IPS-20b (cell line): Measurements from ENCODE around the gene JPH4.
A peak's percentile ranks its signal among the peaks of the same experiment; 100 is the strongest.

Experiments
- H3K27ac ChIP-seq: one replicate; pipeline ENCODE4 v1.5.1; 2013; ENCODE audit warnings: low read length
- H3K27me3 ChIP-seq: 2 replicates; pipeline ENCODE4 v1.6.1; 2013; ENCODE audit warnings: mild to moderate bottlenecking, low read length, inconsistent platforms; ENCODE audit not compliant: insufficient read depth
- H3K36me3 ChIP-seq: 2 replicates; pipeline ENCODE4 v1.6.1; 2013; ENCODE audit warnings: low read depth, mild to moderate bottlenecking, inconsistent platforms, low read length, moderate library complexity; ENCODE audit not compliant: insufficient read depth
- H3K4me1 ChIP-seq: 2 replicates; pipeline ENCODE4 v1.6.1; 2013; ENCODE audit warnings: mild to moderate bottlenecking, control low read depth, inconsistent platforms, low read length, moderate library complexity; ENCODE audit not compliant: insufficient read depth
- H3K4me3 ChIP-seq: 2 replicates; pipeline ENCODE4 v1.5.1; 2013; ENCODE audit warnings: mild to moderate bottlenecking, low read length, inconsistent platforms
- H3K9ac ChIP-seq: 2 replicates; pipeline ENCODE4 v1.6.1; 2013; ENCODE audit warnings: low read depth, mild to moderate bottlenecking, inconsistent platforms, low read length, moderate library complexity
- H3K9me3 ChIP-seq: 2 replicates; pipeline ENCODE4 v1.6.1; 2013; ENCODE audit warnings: mild to moderate bottlenecking, low read depth, low read length, inconsistent platforms; ENCODE audit not compliant: insufficient read depth

Gene JPH4

DNA sequence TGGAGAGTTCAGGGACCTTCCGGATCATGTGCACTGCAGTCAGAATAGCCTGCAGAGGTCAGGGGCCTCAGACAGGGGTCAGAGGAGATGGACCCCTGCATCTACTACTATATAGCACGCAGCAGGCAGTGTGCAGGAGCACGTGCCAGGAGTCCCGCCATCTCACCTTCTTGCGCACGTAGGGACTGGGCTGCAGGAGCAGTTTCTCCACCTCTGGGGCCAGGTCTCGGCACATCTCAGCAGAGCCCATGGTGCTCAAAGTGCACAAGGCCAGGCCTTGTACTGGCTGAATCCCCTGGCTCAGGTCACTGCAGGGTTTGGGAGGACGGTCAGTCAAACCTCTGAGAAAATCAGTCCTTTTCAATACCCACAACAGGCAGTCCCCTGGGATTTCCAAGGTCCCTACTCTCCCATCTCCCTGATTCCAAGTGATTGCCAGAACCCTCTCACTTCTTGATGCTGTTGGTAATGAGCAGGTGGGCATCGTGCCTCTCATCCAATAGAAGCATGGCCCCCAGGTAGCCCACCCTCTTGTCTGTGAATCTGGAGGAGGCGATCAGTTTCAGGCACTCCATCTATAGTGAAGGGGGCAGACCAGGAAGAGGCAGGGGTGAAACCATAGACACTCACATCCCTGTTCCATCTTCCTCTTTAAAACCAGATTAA lies 12.3 kb downstream of the JPH4 start:
- Histone ChIP-seq H3K27me3 (no peaks in the 10 kb centered on the region), H3K27ac (no peak overlapping the region), H3K9me3 (no peaks in the 10 kb centered on the region), H3K4me3 (peak overlapping the region; percentile 78), H3K36me3 (peaks cover 35% of the 10 kb centered on the region), H3K4me1 (peaks cover 17% of the 10 kb centered on the region; the same call in 1 of the 2 replicates), H3K9ac (peak overlapping the region; percentile 87; the same call in 1 of the 2 replicates)

DNA sequence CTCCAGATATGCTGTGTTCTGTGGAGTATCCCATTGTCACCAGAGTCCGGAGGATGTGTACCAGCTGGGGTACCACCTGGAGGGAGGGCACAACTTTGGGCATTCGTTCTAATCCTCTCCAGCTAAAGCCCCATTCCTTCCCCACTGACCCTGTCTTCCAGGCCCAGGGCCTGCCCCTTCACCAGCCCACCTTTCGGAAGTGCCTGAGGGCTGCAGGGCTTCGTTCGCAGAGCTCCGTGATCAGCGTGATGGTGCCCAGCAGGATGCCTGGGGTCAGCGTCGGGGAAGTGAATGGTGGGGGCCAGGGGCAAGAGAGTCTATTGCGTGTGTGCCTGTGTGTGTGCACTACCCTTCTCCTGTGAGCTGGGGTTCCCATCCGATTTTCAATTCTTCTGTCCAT lies 13.0 kb downstream of the JPH4 start:
- Histone ChIP-seq H3K27ac (no peak overlapping the region), H3K4me3 (no peak overlapping the region), H3K9ac (no peak overlapping the region), H3K9me3 (no peaks in the 10 kb centered on the region), H3K27me3 (no peaks in the 10 kb centered on the region), H3K36me3 (peaks cover 41% of the 10 kb centered on the region), H3K4me1 (peaks cover 17% of the 10 kb centered on the region; the same call in 1 of the 2 replicates)

DNA sequence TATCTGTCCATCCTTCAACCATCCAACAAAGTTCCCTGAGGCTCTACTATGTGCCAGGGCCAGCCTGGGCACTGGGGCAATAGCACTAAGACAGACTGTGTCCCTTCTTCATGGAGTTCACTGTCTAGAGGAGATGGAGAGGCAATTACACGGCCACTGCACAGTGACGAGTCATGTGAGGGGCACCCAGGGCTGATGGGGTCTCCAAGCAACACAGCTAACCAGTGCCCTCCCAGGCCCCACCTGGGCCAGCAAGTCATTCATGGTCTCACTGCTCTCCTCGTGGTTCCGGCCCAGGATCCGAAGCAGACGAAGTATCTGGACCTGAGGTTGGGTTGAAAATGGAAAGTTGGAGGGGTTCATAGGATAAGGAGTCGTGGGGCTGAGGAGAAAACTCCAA lies 13.7 kb downstream of the JPH4 start:
- no peak overlapping the region for H3K9ac ChIP-seq
- H3K9me3 ChIP-seq = no peaks in the 10 kb centered on the region
- no peak overlapping the region for H3K27ac ChIP-seq
- H3K36me3 ChIP-seq = peaks cover 47% of the 10 kb centered on the region
- H3K4me3 ChIP-seq = no peak overlapping the region
- peaks cover 17% of the 10 kb centered on the region; the same call in 1 of the 2 replicates for H3K4me1 ChIP-seq
- H3K27me3 ChIP-seq = no peaks in the 10 kb centered on the region

DNA sequence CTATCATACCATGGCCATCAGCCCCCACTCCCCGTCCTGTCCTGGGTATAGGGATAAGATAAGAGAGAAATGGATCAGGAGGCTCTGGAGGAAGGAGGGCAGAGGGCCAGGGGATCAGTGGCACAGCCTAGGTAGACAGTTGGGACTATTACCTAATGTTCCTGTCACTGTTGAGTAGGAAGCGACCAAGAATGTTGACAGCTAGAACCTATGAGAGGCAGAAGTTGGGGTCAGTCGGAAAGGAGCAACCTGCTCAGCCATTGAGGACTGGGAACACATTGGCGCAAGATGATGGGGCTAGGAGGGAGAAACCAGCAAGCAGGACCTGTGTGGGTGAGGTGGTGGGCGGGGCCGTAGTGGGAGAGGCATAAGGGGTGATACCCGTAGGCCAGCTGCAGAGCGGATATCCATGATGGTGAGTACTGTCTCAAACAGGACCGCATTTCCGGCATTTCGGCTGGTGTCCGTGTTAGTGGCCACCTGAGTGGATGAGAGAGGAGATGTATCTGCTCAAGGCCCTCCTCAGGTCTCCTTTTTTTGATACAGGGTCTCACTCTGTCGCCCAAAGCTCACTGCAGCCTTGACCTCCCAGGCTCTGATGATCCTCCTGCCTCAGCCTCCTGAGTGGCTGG lies 14.3 kb downstream of the JPH4 start:
- H3K9ac ChIP-seq = no peak overlapping the region
- peaks cover 51% of the 10 kb centered on the region for H3K36me3 ChIP-seq
- H3K4me1 ChIP-seq = peaks cover 14% of the 10 kb centered on the region; the same call in 1 of the 2 replicates

DNA sequence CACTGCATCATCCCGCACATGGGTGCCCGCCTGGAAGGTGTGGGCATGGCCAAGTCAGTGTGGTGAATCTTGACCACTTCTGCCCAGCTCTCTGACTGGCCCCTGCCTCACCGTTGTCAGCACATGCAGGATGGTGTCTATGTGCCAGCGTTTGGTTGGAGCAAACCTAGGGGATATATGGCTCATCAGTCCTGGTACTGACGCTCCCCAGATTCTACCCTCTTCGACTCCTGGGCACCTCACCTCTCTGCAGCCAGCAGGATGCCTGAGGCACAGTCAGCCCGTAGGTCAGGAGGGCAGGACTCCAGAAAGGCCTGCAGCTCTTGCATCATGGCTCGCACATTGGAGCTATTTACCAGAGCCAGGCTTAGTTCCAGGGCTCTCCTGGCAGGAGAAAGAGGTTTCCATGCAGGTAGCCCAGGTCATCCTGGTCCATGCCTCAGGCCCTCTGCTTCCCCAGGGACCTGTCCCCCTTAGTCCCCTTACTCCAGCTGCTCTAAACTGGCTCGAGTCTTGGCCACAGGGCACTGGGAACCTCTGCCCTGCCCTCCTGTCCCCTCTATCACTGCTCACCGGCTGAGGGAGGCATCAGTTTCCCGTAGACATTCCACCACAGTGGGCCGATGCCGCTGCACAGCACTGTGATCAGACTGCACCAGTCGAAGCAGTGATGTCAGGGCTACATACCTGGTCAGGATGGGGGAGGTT lies 15.0 kb downstream of the JPH4 start:
- no peaks in the 10 kb centered on the region for H3K27me3 ChIP-seq
- peaks cover 14% of the 10 kb centered on the region; the same call in 1 of the 2 replicates for H3K4me1 ChIP-seq
- H3K4me3 ChIP-seq = no peak overlapping the region
- no peaks in the 10 kb centered on the region for H3K9me3 ChIP-seq
- no peak overlapping the region for H3K27ac ChIP-seq
- H3K36me3 ChIP-seq = peaks cover 58% of the 10 kb centered on the region
- no peak overlapping the region for H3K9ac ChIP-seq

More for the DNA sequence above, 14.3 kb downstream of the JPH4 start:
- Histone ChIP-seq H3K9me3 (no peaks in the 10 kb centered on the region), H3K4me3 (no peak overlapping the region), H3K27me3 (no peaks in the 10 kb centered on the region), H3K27ac (no peak overlapping the region)

DNA sequence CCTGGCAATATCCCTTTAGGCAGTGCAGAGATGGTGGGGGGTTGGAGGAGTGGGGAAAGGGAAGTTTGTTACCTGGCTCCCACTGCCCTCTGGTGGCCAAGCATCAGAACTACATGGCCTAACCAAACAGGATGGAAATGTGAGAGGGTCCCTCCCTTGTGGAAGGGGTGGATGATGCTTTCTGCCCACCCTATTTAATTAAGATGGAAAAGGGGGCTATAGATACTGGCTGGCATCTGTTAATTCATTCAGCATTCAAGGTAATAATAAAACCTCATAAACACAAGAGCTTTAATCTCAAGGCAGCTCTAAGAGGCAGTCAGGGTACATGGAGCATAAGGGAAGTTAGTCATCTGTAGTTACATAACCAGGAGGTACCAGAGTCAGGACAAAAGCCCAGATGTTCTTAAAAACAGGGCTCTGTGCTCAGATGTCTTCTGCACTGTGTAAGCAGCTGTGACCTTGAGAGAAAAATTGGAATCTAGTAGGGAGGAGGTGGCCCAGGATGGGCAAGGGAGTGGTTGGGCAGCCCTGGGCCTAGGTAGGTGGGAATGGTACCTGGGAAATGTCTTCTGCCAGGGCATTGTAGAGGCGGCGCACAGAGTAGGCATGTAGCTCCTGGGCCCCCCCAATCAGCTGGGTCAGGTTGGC lies 15.6 kb downstream of the JPH4 start:
- Histone ChIP-seq H3K27ac (no peak overlapping the region), H3K9ac (no peak overlapping the region), H3K4me1 (peaks cover 8% of the 10 kb centered on the region; the same call in 1 of the 2 replicates), H3K36me3 (peaks cover 65% of the 10 kb centered on the region), H3K9me3 (no peaks in the 10 kb centered on the region), H3K27me3 (no peaks in the 10 kb centered on the region), H3K4me3 (no peak overlapping the region)

DNA sequence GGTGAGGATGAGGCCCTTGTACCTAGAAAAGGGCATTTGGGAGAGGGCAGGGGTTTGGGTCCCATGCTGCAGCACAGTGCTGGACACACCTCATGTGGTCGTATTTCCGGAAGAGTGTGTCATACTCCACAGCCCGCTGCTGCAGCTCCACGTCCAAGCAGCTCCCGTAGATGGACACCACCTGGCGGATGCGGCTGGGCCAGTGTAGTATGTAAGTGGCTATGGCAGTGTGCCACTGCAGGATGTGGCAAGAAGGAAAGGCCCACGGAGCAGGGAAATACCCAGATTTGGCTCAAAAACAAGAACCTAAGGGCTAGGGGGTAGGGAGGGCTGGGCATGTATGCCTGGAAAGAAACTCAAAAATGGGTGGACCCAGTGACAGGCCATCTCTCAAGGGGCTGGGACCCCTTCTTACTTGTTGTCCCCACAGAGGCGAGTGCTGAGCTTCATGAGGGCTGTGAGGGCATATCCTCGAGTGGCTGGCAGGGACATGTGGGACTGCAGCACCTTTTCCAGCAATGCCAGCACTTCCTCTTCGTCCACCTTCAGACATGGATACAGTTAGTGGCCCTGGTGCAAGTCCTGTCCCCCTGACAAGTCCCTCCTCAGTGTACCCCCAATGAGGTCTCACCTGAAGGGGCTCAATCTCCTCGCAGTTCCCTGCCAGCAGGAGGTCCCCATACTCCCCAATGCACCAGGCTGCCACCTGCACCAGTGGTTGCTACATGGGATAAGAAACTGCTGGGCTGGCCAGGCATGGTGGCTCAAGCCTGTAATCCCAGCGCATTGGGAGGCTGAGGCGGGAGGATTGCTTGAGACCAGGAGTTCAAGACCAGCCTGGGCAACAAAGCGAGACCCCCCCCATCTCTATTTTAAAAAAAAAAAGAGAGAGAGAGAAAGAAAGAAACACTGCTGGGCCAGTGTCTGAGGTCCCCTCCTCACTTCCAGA lies 16.4 kb downstream of the JPH4 start:
- no peak overlapping the region for H3K4me3 ChIP-seq
- no peaks in the 10 kb centered on the region for H3K27me3 ChIP-seq
- no peak overlapping the region for H3K9ac ChIP-seq
- no peaks in the 10 kb centered on the region for H3K9me3 ChIP-seq
- H3K27ac ChIP-seq = no peak overlapping the region
- peaks cover 70% of the 10 kb centered on the region for H3K36me3 ChIP-seq
- H3K4me1 ChIP-seq = peaks cover 14% of the 10 kb centered on the region; the same call in 1 of the 2 replicates

DNA sequence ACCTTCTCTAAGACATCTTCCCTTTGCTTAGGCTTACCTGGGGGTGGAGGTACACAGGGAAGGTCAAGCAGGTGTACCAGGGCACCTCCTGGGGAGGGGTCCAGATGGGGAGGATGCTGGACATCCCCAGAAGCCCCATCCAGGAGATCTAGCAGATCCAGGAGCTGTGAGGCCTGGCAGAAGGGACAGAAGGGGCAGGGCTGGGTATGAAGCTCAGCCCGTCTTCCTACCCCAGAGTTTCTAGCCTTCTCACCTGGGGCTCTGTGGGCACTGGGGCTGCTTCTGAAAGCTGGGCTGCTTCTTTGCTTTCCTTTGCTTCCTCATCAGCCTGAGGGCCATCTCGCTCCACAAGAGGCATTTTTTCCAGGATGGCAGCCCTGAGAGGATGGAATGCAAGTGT lies 17.3 kb downstream of the JPH4 start:
- Histone ChIP-seq H3K9me3 (no peaks in the 10 kb centered on the region), H3K27ac (no peak overlapping the region), H3K9ac (no peak overlapping the region), H3K36me3 (peaks cover 70% of the 10 kb centered on the region), H3K4me3 (no peak overlapping the region), H3K4me1 (peaks cover 20% of the 10 kb centered on the region; the same call in 1 of the 2 replicates), H3K27me3 (no peaks in the 10 kb centered on the region)

DNA sequence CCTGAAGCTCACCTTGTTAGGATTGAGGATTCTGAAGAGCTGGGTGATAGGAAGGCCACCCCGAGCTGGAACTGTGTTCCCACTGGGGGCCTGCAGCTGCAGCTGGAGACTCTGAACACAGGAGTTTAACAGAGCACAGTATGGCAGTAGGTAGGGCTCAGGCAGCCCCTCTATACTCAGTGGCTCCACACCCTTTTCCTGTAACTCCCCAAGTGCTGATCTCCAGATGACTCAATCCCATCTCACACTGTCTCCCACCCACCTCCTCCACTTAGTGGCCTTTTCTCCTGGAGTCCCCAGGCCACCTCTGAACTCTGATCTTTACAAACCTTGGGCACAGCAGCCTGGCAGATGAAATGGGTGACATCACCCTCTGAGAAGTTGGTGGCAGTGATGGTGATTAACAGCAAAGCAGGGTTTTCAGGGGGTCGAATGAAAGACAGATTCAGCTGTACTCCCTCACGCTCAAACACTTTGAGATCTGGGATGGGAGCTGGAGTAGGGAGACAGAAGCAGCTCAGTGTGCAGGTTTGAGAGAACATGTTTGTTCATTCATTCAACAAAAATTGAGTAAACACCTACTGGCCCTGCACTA lies 18.6 kb downstream of the JPH4 start:
- H3K27ac ChIP-seq = no peak overlapping the region
- H3K36me3 ChIP-seq = peaks cover 61% of the 10 kb centered on the region

DNA sequence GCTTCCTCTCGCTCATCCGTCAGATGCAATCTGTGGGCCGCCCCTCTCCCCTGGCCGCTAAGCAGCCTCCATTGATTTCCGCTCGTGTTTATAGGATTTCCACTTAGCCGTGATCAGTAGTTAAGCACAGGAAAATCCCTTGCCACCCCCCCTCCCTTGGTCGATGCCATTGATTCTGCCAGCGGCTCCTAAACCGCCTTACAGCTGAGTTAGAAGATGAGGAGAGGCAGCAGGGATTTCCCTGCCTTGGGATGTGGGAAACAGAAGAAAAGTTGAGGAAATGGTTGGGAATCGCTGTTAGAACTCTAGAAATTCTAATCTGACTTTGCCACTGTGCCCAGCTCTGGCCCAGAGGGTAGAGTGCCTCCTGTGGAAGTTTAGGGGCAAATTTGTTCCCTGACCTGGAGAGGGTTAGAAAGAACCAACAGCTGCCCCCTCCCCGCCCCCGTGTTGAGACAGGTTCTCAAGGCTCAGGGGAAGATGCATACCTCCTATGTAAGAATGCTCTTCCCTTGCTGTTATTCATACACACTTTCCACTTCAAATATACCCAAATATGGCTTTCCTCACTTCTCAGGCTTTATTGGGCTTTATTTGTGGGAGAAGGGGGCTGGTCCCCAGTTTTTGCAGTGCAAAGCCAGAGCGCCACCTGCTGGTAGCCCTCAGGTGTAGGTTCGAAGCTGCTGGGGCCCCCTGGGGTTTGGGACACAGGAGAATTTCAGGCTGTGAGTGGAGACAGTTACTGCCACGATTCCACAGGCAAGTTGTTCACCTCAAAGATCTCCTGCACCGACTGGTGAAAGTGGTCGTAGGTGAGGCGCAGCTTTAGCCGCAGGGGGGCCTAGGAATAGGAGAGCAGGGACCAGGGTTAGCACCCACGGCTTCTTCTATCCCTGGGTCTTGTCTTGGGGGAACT lies 19.3 kb downstream of the JPH4 start:
- Histone ChIP-seq H3K27ac (peak overlapping the region; percentile 10), H3K4me1 (peaks cover 20% of the 10 kb centered on the region; the same call in 1 of the 2 replicates), H3K36me3 (peaks cover 54% of the 10 kb centered on the region), H3K4me3 (no peak overlapping the region), H3K9me3 (no peaks in the 10 kb centered on the region), H3K27me3 (no peaks in the 10 kb centered on the region), H3K9ac (peak overlapping the region; percentile 57; the same call in 1 of the 2 replicates)

More for the DNA sequence above, 18.6 kb downstream of the JPH4 start:
- Histone ChIP-seq H3K9ac (no peak overlapping the region), H3K4me3 (no peak overlapping the region), H3K27me3 (no peaks in the 10 kb centered on the region), H3K9me3 (no peaks in the 10 kb centered on the region), H3K4me1 (peaks cover 20% of the 10 kb centered on the region; the same call in 1 of the 2 replicates)
